GM18526 (cell line): ENCODE data around the gene TRIM38.

Experiments
- POLR2A ChIP-seq: IDR thresholded peaks from 3 replicates; pipeline ENCODE4 v1.6.1; 2011; ENCODE audit not compliant: insufficient read length; ENCODE audit errors: extremely low read depth

Gene TRIM38

DNA sequence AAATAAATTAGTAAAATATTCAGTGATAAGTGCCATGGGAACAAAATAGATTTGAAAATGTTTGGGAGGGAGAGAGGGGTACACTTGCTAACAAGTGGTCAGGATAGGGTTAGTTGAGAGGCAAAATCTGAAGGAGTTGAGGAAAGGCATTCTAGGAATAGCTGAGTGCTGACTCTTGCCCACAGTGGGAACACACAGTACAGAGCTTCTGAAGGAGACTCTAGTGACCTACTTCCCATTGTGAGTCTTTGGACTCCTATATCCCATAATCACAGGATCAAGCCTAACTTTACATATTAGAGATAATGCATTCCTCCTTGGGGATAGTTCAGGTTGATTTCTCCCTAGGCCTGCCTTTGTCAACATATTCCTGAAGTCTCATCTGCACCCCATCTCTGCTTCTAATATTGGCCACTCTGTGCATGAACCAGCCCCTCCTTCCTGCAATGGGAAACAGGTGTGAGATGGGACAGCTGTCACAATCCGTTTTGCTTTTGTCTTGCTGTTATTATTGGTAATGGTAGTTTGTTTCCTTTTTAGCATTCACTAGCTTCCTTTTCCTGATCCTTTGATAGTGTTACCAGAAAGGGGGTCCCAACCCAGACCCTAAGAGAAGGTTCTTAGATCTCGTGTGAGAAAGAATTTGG lies 2.6 kb upstream of the TRIM38 start:
- no peak for TF ChIP-seq POLR2A

DNA sequence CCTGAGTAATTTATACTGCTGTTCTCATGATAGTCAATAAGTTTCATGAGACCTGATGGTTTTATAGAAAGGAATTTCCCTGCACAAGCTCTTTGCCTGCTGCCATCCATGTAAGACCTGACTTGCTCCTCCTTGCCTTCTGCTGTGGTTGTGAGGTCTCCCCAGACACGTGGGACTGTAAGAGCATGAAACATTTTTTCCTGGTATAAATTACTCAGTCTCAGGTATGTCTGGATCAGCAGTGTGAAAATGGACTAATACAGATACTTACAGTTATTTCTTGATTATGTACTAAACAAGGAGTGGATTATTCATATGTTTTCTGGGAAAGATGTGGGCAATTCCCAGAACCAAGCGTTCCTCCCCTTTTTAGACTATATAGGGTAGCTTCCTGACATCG lies 1.9 kb upstream of the TRIM38 start:
- TF ChIP-seq POLR2A, result no peak

DNA sequence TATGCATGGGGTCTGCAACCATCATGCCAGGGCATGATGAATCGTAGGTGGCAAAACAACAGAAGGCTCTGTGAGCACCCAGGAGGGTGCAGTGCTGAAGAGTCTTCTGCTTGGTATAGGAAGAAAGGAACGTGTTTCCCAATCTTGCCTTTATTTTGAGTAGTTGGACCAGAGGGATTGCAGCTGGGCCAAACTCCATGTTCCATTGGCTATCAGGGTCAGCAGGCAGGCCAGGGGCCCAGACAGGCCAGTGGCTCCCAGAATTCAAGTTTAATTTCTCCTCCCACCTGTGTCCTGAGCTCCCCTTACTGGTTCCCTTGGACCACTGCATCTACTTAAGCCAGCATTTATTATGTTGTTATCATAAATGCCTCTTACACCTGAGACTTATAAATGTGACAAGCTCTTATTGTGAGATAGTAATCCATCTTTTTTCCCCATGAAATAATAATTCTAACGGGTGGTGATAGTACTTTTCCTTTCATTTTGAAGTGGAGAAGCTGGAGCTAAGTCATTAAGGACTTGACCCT lies 918 bp upstream of the TRIM38 start:
- TF ChIP-seq POLR2A, result no peak

DNA sequence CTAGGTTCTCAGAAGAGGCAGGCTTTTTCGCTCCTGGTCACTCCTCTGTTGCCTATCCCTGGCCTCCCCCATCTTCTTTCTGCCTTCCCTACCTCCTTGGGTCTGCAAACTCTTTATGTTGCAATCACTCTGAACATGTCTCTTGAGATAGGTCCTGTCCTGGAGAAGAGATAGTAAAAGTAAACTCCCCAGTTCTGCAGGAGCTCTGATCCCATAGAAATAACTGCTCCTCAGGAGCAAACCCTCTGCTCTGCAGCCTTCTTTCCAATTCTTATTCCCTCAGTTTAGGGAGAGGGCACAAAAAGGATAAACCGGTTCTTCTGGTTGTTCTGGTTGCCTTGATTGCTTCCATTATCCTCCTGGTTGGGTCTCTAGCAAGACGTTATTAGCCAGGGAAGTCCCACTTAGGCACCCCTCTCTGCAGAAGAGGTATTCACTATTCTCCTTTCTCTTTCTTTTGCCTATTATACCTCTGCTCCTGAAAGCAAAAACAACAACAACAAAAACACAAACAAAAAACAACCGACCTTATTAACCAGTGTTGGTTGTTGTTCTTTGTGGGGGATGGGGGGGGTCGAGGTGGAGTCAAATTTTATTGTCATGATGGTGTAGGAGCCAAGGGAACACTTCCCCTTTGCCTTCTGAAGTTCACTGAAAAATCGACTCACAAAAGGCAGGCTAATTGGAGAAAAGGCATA lies 973 bp downstream of the TRIM38 start:
- TF ChIP-seq POLR2A, result no peak

DNA sequence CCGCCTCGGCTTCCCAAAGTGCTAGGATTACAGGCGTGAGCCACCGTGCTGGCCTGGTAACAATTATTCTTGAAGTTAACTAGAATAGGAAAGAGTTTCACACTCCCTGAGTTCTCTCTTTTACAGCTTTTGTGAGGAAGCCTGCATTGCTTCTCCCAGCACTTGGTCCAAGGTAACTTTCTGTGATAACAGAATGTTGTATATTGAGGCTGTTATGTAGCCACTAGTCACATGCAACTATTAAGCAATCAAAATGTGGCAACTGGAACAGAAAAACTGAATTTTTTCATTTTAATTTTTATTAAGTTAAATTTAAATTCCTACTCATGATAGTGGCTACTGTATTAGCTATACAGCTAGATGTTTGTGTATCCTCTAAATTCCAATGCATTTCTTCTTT lies 2.5 kb downstream of the TRIM38 start:
- no peak for TF ChIP-seq POLR2A

DNA sequence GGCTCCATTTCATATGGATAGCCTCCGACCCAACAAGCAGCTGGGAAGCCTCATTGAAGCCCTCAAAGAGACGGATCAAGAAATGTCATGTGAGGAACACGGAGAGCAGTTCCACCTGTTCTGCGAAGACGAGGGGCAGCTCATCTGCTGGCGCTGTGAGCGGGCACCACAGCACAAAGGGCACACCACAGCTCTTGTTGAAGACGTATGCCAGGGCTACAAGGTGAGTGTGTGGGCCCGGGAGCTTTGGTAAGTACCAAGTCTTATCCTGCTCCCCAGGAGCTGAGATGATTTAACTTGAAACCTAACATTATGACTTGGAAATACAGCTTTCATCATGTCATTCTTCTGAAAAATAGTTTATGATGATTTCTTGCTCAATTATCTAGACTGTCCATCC lies 4.1 kb downstream of the TRIM38 start:
- TF ChIP-seq POLR2A, result no peak

DNA sequence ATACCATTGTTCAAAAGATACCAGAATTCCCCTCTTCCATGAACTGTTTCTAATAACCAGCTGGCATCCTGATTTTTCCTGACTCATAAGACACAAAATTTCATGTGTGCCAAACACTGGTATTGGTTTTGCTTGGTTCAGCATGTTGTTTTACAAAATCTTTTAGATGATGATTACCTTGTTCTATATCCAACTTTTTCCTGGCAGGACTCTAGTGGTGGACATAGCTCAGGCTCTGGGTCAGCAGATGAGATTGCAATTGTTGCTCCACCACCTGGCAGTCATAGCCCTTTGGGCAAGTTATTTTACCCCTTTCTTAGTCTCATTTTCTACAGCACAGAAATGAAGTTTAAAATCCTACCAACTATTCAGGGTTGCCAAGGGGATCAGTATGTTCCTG lies 6.2 kb downstream of the TRIM38 start:
- TF ChIP-seq POLR2A, result no peak

DNA sequence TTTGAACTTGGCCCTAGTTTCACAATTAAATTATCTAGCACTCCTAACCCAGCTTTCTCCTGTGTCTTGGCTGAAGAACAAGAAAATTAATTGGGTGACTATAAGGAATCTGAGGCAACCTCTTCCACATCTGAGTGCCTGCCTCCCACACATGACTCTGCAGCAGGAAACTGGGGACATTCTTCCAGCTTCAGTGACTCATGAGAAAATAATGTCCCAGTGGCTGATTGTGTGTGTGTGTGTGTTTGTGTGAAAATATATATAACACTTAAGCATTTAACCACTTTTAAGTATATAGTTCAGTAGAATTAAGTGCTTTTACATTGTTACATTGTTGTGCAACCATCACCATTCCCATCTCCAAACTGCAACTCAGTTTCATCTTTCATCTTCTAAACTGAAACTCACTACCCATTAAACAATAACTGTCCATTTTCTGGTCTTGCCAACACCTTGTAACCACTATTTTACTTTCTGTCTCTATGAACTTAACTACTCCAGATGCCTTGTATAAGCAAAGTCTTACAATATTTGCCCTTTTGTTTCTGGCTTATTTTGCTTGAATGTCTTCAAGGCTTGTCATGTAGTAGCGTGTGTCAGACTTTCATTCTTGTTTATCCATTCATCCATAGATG lies 8.7 kb downstream of the TRIM38 start:
- no peak for TF ChIP-seq POLR2A

DNA sequence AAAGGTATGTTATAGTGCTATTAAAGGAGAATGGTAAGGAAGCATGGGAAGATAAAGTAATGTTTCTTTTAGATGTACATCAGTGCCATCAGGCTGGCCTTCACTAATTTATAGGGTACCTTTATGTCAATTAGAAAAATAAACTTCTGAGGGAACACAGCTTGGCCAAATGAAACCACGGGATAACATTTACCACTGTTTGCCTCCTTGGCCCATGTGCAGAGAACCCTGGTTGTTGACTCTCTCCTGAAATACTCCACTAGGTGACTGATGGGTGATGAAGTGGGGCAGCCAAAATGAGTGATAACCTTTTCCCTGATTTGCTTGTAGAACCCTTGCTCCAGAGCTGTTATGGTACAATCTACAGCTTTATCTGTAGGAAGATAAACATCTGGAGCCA lies 9.5 kb downstream of the TRIM38 start:
- TF ChIP-seq POLR2A, result no peak

DNA sequence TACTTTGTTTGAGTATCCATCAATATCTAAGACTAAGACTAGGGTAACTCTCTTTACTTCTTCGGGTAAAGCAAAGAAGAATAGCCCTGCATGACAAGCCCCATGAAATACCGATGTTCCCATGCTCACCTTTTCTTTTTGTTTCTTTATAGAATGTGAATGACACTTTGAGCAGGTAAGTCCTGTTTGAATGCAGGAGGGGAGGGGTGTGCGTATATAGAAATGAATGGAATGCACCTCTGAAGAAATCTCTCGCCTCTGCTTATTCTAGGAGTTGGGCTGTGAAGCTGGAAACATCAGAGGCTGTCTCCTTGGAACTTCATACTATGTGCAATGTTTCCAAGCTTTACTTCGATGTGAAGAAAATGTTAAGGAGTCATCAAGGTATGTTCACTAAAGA lies 10.3 kb downstream of the TRIM38 start:
- TF ChIP-seq POLR2A, result no peak

DNA sequence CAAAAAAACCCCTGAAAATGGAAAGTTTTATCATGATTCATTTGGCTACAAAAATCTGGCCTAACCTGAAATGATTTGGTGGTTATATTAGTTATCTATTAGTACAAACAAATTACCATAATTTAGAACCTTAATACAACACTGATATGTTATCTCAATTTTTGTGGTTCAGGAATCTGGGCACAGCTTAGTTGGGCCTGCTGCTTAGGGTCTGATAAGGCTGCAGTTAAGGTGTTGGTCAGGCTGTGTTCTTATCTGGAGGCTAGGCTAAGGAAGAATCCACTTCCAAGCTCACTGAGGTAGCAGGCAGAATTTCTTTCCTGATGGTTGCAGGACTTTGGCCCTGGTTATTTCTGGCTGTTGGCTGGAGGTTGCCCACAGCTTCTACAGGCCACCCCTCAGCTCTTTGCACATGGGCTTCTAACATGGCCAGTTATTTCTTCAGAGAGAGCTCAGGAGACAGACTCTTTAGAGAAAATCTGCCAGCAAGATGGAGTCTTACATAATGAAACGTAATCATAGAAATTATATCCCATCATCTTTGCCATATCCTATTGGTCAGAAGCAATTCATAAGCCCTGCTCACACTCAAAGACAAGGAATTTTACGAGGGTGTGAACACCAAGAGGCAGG lies 11.4 kb downstream of the TRIM38 start:
- TF ChIP-seq POLR2A, result no peak

DNA sequence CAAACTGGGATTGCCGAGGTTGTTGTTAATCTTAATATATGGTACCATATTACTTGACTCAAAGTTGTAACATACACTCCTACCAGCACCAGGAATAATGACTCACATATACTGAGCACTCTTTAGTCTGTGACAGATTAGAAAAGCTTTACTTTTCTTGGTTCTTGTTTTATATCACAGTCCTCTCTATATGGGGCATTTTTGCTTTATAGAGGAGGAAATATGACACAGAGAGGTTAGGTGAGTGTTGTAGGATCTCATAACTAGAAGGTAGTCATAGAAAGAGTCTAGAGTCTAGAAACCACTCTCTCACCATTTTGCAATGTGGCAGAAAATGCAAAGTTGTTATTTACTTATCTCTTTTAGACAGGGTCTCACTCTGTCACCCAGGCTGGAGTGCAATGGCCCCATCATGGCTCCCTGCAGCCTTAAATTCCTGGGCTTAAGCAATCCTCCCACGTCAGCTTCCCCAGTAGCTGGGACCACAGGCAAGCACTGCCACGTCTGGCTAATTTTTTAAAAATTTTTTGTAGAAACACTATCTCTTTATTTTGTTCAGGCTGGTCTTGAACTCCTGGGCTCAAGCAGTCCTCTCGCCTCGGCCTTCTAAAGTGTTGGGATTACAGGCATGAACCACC lies 13.4 kb downstream of the TRIM38 start:
- no peak for TF ChIP-seq POLR2A

DNA sequence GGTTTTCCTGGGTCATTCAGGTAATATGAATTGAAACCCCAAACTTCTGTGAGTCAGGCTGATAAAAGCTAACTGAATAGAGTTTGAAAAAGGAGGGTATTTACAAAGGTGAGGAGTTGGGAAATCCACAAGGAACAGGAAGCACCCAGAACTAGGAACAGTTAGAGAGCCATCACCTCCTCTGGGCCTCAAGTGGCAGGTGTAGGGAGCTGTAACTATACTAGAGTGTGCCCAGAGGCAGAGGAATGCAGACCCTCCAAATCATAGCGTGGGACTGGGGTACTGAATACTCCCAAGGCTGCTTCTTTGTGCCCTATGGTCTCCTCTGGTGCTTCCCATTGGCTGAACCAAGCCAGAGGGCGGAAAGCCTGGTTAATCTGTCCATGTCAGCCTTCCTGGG lies 18.3 kb downstream of the TRIM38 start:
- no peak for TF ChIP-seq POLR2A

DNA sequence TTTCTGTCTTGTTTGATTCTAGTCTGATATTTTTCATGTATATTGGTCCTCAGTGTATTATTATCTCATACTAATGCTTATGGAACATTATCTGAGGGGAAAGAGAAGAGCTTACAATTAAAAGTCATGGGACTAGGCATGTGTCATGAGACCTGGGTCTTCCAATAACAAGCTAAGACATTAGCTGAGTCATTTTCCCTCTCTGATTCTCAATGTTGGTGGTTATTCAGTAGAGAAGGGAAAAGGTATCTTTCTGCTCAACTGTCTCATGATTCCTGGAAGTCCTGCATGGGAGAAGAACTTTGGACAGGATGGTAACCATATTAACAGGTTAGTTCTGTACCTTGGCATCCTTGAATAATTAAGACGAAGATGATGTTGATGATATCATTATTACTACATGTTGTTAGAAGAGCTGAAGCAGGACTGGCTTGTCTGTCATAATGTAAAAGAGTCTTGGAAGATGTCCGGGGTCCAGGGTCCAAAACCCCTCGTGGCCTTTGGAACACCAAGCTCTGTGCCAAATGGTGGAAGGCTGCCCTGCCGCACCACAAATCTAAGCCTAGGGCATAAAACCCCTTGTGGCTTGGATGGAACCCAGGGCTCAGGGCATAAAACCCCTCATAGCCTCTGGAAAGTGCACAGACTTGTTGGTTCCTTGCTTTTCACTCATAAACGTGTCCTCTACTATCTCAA lies 19.1 kb downstream of the TRIM38 start:
- no peak for TF ChIP-seq POLR2A

DNA sequence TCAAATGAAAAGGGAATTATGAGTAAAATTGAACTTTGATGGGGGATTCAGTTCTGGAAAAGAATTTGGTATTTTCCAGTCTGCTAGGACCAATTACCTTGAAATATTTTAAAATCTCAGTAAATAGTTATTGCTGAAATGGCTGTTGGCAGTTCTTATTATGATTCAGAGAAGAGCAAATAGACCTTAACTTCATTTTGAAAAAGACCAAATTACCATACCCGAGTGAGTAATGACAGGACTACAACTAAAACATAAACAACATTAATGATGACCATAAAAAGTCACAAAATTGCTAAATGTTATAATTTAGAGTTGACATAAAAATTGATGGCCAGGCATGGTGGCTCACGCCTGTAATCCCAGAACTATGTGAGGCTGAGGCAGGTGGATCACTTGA lies 21.7 kb downstream of the TRIM38 start:
- no peak for TF ChIP-seq POLR2A
